ENCODE measurements around the gene HNRNPUL2.

DNA sequence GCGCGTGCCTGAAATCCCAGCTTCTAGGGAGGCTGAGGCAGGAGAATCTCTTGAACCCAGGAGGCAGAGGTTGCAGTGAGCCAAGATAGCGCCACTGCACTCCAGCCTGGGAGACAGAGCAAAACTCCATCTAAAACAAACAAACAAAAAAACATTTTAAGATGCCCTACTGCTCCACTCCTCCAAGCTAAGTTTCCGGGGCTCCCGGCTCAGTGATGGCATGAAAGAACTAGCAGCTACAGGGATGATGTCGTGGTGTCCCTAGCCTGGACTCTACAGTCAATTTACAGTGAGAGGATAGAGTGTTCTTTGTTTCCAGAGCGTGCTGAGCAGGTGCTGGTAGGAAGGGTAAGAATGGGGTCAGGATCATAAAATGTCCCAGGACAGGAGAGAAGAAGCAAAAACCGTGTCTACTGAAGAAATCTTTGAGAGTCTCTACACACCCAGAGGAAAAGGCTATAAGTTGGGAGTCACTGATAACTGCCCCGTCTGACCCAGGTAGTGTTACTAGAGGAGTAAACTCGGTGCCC lies 27.9 kb upstream of the HNRNPUL2 start:
- no peak for TF ChIP-seq POLR2AphosphoS5 (IDR thresholded peaks at IDR 0.05; ENCODE audit: low read depth, low read length)
- TF ChIP-seq SPI1 (IDR thresholded peaks at IDR 0.05; ENCODE audit: low read depth, low read length) = no peak
- TF ChIP-seq TAF1 (IDR thresholded peaks at IDR 0.05; ENCODE audit: low read depth, low read length) = no peak
- TF ChIP-seq POLR2A (IDR thresholded peaks at IDR 0.05; ENCODE audit: low read depth, low read length) = no peak
